ENCODE measurements around the gene FAM193A.

- TF ChIP-seq CTCF (IDR thresholded peaks at IDR 0.05; ENCODE audit: insufficient read depth, low read length, poor library complexity, severe bottlenecking) (no peak), EZH2phosphoT487 (conservative IDR thresholded peaks at IDR 0.05; ENCODE audit: low read length) (no peak)
Measured at GRCh38 chr4:2545321-2546013, 9.0 kb downstream of the FAM193A start.

Data from SU-DHL-6 (cell line).